Umbilical cord (tissue), 2 donors: ENCODE results near the gene HSPA9. TPM values are rescaled to one million over a fixed set of nuclear protein-coding genes. Genes with fewer than 3 reads are reported as not detected.

Source experiments
- DNase-seq: peaks from one replicate; pipeline ENCODE4 v3.0.0-alpha.2; 2015; ENCODE audit warnings: low spot score
- total RNA-seq: library from RNA; depleted of rRNA; stranded (reverse); fragments of >200 nt; gene quantifications from one replicate; pipeline ENCODE4 v1.2.3, GENCODE V29; 2014; ENCODE audit warnings: low replicate concordance; ENCODE audit not compliant: insufficient read depth

HSPA9 gene
- total RNA-seq, 1 donor from 2014 or later: 98.5 TPM

DNA sequence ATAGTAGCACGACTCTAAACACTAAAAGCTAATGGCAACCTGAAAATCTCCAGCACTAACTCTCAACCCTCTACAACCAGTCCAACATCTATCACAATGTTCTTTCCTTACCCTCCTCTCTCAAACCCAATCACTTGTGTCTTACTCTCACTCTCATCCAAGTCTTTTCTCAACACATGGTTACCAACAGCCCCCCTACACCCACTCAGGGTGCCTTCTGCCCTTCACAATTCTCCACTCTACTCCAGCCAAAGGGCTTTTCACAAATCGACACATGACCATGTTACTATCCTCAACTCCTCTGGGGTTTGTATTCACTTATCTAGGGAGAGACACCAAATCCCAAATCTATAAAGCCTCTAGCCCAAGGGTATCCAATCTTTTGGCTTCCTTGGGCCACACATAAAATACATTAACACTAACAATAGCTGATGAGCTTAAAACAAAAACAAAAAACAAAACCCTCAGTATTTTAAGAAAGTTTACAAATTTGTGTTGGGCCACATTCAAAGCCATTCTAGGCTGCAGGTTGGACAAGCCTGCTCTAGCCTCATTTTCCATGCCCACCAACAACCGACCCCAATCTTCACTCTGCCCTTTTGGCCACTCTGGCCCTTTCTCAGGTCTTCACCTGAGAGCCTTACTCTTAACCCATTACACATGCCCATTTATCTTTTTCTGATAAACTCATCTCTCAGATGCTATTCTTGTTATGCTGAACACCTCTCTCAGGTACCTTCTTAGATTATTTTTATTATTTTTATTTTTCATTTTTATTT lies 11.7 kb downstream of the HSPA9 start:
- DNase-seq: no peak

DNA sequence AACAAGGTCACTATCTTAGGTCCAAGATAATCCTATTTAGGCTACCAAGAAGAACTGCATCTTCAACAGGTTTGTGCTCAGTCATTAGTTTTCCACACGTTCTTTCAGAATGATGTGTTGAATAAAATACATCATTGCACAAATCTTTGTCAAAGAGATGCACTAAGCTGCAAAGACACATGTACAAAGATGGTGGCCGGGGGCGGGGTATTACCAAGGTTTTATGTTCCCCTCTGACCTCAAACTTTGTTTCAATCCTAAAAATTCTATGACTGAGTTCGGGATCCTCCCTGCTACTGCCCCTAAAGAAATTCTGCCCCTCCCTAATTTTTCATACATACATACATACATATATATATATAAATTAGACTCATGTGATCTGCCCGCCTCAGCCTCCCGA lies 14.2 kb downstream of the HSPA9 start:
- DNase-seq: no peak

- no peak for DNase-seq
Measured at GRCh38 chr5:138559937-138560336, 15.3 kb downstream of the HSPA9 start.

- no peak for DNase-seq
Measured at GRCh38 chr5:138557677-138558076, 17.5 kb downstream of the HSPA9 start.

GRCh38 chr5:138554143-138554542 lies 21.1 kb downstream of the HSPA9 start:
- no peak for DNase-seq

DNA sequence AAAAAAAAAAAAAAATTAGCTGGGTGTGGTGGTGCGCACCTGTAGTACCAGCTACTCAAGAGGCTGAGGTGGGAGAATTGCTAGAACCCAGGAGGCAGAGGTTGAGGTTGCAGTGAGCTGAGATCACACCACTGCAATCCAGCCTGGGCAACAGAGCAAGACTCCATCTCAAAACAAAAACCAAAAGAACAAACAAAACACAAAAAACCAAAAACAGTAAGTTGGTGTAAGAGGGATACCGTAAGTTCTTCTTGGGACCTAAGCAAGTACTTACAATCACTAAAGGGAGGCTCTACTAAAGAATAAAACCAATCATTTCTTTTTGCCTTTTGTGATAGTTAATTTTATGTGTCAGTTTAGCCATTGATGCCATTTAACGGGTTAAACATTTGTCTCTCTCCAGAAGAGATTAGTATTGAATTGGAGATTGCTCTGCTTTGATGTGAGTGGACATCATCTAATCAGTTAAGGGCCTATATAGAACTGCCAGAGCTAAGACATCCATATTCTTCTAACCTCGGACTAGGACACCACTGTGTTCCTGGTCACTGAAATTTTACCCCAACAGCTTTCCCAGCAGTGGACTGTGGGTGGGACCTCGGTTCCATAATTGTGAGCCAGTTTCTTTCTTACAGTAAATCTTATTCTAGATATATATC lies 21.6 kb downstream of the HSPA9 start:
- no peak for DNase-seq

DNA sequence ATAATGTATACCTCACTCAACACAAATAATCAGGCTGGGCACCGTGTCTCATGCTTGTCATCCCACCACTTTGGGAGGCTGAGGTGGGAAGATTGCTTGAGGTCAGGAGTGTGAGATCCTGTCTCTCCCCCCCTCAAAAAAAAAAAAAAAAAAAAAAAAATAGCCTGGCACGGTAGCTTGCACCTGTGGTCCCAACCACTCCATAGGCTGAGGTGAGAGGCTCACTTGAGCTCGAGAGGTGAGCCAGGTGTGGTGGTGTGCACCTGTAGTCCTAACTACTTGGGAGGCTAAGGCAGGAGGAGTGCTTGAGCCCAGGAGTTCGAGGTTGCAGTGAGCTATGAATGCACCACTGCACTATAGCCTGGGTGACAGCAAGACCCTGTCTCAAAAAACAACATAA lies 22.5 kb downstream of the HSPA9 start:
- DNase-seq: no peak

DNA sequence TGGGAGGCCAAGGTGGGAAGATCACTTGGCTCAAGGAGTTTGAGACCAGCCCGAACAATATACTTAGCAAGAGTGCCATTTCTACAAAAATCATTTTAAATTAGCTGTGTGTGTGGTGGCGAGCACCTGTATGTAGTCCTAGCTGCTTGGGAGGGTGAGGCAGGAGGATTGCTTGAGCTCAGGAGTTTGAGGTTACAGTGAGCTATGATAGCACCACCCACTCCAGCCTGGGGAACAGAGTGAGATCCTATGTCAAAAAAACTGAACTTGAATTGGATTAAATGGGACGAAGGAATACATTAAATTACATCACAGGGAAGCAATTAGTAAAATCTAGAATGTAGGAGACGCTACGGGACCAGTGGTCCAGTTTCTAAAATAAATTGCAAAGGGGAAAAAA lies 25.8 kb downstream of the HSPA9 start:
- no peak for DNase-seq

DNA sequence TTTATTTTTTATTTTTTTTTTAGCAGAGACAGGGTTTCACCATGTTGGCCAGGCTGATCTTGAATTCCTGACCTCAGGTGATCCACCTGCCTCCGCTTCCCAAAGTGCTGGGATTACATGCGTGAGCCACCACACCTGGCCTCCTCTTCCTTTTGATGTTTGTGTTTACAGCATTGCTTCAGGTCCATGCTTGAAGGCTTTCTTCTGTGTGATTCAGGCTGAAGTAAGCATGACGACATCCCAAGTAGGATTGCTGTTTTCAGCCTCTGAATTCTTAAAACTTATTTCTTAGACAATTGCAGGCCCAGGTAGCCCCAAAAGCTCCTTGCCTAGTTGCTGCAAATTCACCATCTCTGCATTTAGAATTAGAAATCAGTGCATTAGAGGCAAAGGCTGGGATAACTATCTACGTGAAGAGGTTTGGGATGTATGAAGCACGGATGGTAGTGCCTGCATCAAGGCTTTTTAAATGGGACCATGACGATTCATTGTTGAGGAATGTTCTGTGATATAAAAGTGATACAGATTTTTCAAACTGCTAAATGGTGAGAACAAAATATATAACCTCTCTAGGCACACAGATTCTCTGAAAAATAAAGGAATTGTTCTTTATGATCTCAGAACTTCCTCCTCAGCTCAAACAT lies 29.2 kb downstream of the HSPA9 start:
- no peak for DNase-seq

GRCh38 chr5:138544181-138545134 lies 30.7 kb downstream of the HSPA9 start:
- DNase-seq: peak; percentile 18

DNA sequence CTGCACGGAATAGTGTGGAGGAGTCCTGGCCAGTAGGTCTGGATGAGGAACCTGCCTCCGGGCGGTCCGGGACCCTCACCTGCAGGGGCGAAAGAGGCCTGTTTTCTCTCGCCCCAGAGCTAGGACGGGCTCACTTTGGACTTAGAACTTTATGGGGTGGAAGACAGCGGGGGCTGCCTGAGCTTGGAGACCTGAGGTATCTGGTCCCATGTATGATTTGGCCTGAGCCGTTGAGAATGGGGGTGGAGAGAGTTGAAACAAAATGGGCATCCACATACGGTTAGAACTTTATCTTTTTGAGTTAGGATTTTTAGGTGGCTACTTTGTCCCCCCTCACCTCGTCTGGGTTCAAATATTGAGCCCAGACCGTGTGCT lies 31.5 kb downstream of the HSPA9 start:
- DNase-seq: no peak

DNA sequence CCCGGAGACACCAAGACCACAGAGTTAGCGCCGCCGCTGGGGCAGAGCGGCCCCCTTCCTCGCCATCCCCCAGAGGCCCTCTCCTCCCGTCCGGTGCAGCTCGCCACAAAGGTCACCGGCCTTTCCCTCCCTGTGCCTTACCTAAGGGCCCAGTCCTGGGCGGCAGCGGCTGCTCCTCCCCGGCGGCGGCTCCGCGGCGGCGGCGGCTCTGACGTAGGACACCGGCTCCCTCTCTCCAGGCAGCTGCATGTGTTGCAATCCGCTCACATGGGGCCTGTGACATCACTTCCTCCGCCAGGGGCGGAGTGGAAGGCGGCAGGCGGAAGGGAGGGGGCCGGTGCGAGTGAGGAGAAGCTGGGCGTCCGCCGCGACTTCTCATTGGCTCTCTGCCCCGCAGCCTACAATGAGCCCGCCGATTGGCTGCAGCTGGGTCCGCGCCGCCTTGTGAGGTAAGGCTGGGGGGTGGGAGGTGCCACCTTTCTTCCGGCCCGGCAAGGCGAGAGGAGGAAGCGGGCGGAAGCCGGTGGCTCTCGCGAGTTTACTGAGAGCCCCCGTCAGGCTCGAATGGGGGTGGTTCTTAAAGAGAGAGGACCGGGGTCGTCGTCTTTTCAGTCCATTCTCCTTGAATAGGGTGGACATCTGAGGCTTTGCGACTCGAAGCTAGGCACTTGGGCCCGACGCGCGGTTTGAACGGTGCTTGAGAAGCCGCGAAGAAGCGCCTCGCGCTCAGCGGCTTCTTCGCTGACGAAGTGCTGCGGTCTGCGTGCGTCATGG lies 32.1 kb downstream of the HSPA9 start, which contains the start of gene ETF1:
TSS of gene ETF1 (minus strand) at position 281 of the 774 bp plus-strand sequence. CDS start 318 bp downstream, outside the sequence.
- peak; percentile 100 for DNase-seq

GRCh38 chr5:138542180-138542955 lies 32.8 kb downstream of the HSPA9 start:
- peak; percentile 9 for DNase-seq

GRCh38 chr5:138541511-138542179 lies 33.6 kb downstream of the HSPA9 start:
- DNase-seq: no peak

DNA sequence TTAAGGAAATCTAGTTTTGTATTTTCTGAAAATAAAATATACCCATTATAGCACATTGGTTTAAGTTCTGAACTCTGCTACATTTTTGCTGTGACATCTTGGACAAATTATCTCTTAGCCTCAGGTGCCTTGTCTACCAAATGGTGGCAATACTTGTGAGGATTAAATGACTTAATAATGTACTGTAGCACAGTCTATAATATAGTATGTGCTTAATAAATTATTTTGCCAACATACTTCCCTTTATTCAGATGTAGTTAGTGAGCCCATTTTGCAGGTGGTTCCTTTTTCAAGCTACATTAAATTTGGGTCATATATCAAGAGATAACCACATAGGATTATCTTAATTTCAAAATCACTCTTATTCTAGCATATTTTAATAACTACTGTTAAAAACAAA lies 35.4 kb downstream of the HSPA9 start:
- DNase-seq: no peak

DNA sequence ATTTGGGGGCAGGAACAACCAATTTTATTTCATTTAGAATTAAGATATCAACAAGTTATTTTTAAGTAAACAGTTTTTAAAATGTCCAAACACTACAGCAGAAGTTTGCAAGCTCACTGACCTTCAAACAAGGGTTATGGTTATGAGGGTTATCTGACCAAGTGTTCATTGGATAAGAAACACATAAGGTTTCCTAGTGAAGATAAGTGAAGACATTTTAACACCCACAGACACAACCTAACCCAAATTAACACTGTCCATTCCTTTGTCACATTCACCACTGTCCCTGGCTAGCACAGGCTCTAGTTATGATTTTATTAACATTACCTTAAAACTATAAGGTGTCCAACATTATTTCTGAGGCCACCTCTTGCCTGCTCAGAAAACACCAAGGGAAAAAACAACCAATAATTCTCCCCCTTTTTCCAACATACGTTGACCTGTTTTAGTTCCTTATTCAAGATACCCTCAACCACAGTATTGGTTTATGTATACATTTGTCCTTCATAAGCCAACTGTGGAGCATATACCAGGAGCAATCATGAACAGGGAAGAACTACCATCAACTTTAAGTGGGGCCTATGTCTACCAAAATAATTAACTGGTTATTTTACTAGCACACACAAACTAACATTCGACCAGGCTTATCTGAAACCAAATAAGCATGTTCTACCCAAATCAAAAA lies 36.1 kb downstream of the HSPA9 start:
- DNase-seq: no peak

- DNase-seq: no peak
Measured at GRCh38 chr5:138536665-138537315, 38.4 kb downstream of the HSPA9 start.

DNA sequence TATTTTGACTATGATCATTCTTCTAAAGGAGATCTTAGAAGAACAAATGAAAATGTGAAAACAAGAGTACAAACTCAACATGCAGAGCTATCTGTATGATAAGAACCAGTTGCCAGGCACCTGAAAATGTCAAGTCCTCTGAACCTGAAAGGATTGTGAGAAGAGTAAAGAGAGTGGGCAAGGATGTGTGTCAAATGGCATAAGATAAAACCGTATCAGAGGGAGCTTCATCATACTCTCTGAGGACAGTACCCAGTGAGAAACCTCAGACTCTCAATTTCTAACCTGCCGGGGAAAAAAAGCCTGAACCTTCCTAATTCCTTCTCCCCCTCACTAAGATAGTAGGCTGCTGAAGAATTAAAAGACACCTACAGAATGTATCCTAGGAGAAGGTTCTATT lies 39.0 kb downstream of the HSPA9 start:
- DNase-seq: no peak
